Measurements from ENCODE around the gene CBX2. TPM values are rescaled to one million over a fixed set of nuclear protein-coding genes. Genes with fewer than 3 reads are reported as not detected.
"Not testable (repeated sequence)": the region's sequence is repeated elsewhere in the genome, so short reads cannot be mapped to it uniquely, and the experiment has no call there.

Gene CBX2
- total RNA-seq, 2 experiments from 2014 or later: 9.2 to 9.6 TPM

DNA sequence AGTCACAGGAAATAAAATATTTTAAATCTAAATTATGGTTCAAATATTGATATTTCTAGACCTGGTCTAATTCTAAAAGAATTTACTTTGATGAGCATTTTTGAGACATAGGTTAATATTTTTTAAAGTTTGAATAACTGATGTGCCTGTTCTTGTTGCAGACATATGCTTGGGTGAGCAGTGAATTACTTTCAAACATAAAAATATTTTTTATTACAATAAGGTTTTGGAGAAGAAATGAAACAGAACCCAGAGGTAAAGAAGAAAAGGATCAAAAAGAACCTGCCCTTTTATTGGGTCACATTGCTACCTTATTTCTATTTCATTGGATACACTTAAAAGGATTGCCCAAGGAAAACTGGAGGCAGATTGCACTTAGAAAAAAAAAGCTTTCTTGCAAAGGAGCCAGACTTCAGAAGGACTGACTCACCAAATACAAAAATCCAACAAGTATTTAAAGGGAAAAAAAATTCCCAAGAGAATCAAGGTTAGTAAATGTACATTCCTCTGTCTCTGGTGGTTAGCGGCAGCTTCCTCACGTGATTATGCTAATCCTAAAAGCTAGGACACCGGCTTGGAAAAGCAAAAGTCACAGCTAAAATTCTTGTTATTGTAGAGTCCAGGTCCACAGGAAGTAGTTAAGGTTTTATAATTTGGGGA lies 28.7 kb upstream of the CBX2 start:
- POLR2A ChIA-PET: no interaction called here
- Mint-ChIP-seq H3K36me3 (no peaks in the 10 kb centered on the region), H3K27me3 (peaks cover 61% of the 10 kb centered on the region)

DNA sequence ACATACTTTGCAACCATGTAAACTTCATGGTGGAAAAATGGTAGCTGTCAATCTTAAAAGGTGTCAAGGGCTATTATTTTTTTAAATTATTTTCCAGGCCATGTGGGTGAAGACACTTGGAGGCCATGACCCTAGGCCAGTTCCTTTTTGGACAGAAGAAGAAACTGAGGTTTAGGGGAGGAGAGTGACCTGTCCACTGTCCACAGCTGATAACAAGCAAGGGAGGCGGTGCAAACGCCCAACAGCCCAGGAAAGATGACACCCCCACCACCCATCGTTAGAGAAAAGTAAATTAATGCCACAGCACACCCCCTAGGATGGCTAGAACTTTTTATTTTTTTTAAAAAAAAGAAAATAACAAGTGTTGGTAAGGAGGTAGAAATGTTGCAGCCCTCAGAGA lies 28.0 kb upstream of the CBX2 start:
- Mint-ChIP-seq H3K9me3 (no peaks in the 10 kb centered on the region), H3K4me1 (peaks cover 6% of the 10 kb centered on the region), H3K36me3 (no peaks in the 10 kb centered on the region), H3K4me3 (no peak overlapping the region), H3K27ac (no peak overlapping the region), H3K27me3 (peaks cover 65% of the 10 kb centered on the region)
- no peak for ATAC-seq (ENCODE audit: low read depth)
- DNase-seq: no peak
- POLR2A ChIA-PET: no interaction called here

More for the DNA sequence above, 28.7 kb upstream of the CBX2 start:
- H3K4me1 Mint-ChIP-seq: peaks cover 6% of the 10 kb centered on the region
- ATAC-seq (ENCODE audit: low read depth) (no peak), DNase-seq (no peak)
- no peaks in the 10 kb centered on the region for H3K9me3 Mint-ChIP-seq
- H3K4me3 Mint-ChIP-seq: no peak overlapping the region
- H3K27ac Mint-ChIP-seq: no peak overlapping the region

DNA sequence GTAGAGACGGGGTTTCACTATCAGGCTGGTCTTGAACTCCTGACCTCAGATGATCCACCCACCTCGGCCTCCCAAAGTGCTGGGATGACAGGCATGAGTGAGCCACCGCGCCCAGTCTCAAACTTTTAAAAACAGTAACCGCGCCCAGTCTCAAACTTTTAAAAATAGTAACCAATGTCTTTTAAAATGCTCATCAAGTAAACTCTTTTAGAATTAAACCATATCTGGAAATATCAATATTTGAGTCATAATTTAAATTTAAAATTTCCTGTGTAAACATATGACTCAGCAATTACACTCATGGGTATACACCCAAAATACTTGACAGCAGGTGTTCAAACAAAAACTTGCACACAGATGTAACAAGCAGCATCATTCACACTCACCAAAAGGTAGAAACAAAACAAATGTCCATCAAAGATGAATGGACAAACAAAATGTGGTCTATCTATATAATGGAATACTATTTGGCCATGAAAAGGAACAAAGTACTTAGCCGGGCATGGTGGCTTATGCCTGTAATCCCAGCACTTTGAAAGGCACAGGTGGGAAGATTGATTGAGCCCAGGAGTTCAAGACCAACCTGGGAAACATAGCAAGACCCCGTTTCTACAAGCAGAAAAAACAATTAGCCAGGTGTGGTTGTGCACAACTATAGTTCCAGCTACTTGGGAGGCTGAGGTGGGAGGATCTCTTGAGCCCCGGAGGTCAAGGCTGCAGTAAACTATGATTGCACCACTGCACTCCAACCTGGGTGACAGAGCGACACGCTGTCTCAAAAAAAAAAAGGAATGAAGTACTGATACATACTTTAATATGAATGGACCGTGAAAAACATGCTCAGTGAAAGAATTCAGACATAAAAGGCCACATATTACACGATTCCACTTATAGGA lies 27.1 kb upstream of the CBX2 start:
- DNase-seq: no peak
- no peak for ATAC-seq (ENCODE audit: low read depth)
- H3K4me1 Mint-ChIP-seq: peaks cover 6% of the 10 kb centered on the region
- peaks cover 60% of the 10 kb centered on the region for H3K27me3 Mint-ChIP-seq
- no peak overlapping the region for H3K27ac Mint-ChIP-seq
- no peaks in the 10 kb centered on the region for H3K36me3 Mint-ChIP-seq
- H3K9me3 Mint-ChIP-seq: no peaks in the 10 kb centered on the region
- no peak overlapping the region for H3K4me3 Mint-ChIP-seq
- POLR2A ChIA-PET: no interaction called here

DNA sequence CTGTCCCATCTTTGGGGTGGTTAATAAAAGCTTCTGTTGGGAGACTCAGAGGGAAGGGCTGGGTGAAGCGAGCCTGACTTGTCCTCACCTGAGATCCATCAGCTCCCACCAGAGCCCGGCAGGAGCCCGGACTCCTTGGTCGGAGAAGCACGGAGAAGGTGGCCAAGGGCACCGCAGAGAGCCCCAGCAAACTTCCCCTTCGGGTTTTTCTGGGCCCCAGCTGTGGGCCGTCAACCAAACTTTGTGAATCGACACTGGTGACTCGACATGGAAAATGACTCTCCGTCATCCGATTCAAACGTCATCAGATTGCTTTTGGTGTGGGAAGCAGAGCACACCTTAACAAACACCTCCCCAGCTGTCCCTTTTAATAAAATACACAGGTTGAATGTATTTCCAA lies 25.8 kb upstream of the CBX2 start:
- Mint-ChIP-seq H3K4me1 (peaks cover 3% of the 10 kb centered on the region), H3K9me3 (no peaks in the 10 kb centered on the region), H3K27ac (no peak overlapping the region), H3K27me3 (peaks cover 50% of the 10 kb centered on the region), H3K4me3 (no peak overlapping the region), H3K36me3 (no peaks in the 10 kb centered on the region)
- POLR2A ChIA-PET: no interaction called here
- ATAC-seq (ENCODE audit: low read depth): no peak
- no peak for DNase-seq

DNA sequence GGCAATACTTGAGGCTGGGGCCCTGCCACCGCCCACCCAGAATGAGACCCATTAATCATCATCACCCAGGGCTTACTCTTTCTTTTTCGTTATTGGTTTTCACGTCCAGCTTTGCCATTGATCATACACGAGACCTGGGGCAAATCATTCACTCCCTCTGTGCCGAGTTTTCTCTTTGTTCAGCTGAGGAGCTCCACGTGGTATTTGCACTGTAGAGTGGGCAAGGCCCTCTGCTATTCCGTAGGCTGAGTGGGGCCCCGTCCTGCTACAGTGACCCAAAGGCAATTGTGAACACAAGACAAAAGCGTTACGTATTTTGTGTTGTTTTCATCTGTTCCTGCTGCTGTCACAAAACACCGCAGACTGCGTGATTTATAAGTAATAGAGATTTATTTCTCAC lies 23.6 kb upstream of the CBX2 start:
- Mint-ChIP-seq H3K4me3 (no peak overlapping the region), H3K9me3 (no peaks in the 10 kb centered on the region), H3K4me1 (no peaks in the 10 kb centered on the region), H3K27me3 (peaks cover 47% of the 10 kb centered on the region), H3K36me3 (no peaks in the 10 kb centered on the region), H3K27ac (no peak overlapping the region)
- no peak for ATAC-seq (ENCODE audit: low read depth)
- POLR2A ChIA-PET: no interaction called here
- DNase-seq: no peak

DNA sequence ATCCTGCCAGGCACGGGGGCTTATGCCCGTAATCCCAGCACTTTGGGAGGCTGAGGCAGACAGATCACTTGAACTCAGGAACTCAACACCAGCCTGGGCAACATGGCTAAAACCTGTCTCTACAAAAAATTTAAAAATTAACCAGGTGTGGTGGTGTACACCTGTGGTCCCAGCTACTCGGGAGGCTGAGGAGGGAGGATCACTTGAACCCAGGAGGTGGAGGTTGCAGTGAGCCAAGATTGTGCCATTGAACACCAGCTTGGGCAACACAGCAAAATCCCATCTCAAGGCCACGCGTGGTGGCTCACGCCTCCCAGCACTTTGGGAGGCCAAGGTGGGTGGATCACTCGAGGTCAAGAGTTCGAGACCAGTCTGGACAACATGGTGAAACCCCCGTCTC lies 23.0 kb upstream of the CBX2 start:
- H3K27me3 Mint-ChIP-seq: peaks cover 42% of the 10 kb centered on the region
- H3K4me3 Mint-ChIP-seq; H3K27ac Mint-ChIP-seq; H3K9me3 Mint-ChIP-seq; H3K36me3 Mint-ChIP-seq; H3K4me1 Mint-ChIP-seq; POLR2A ChIA-PET; ATAC-seq (ENCODE audit: low read depth); DNase-seq: not testable (repeated sequence)

DNA sequence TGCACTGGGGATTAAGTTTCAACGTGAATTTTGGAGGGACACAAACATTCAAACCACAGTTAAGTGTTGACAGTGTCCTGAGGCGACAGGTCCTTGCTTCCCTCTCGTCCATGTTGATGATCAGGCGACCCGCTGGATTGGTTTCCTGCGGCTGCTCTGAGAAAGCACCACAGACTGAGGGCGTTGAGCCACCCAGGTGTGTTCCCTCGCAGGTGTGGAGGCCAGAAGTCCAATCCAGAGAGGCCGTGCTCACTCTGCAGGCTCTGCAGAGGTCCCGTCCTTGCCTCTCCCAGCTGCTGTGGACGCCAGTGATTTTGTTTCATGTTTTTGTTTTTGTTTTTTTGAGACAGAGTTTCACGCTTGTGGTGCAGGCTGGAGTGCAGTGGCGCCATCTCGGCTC lies 22.4 kb upstream of the CBX2 start:
- no peaks in the 10 kb centered on the region for H3K4me1 Mint-ChIP-seq
- no peak overlapping the region for H3K27ac Mint-ChIP-seq
- H3K36me3 Mint-ChIP-seq: no peaks in the 10 kb centered on the region
- POLR2A ChIA-PET: no interaction called here
- no peaks in the 10 kb centered on the region for H3K9me3 Mint-ChIP-seq
- peaks cover 37% of the 10 kb centered on the region for H3K27me3 Mint-ChIP-seq
- no peak overlapping the region for H3K4me3 Mint-ChIP-seq
- DNase-seq (no peak), ATAC-seq (ENCODE audit: low read depth) (no peak)

DNA sequence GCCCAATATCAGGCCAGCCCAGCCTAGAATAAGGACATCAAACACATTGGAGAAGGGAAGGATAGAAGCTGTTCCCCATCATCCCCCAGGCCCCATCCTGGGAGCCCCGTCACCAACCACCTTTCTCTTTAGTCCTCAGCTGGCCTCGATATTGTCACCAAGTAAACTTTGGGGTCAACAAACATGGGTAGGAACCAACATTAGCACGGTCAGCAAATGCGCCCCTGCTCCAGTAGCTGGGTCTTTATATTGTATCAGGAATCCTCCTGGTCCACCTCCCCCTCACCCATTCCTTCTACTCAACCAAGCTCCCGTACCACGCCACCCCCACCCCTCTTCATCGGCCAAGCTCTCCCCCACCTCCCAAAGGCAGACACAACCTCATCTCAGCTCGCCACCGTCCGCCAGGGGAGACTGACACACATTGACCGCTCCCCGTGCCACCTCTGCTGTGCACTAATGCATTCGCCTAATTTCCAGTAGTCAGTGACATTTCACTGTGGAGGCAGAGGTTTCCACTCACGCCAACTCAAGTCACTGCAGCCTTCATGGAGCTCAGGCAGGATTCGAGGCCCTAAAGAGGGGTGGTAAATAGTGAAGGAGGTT lies 20.7 kb upstream of the CBX2 start:
- POLR2A ChIA-PET: no interaction called here
- Mint-ChIP-seq H3K4me1 (no peaks in the 10 kb centered on the region), H3K27ac (no peak overlapping the region), H3K9me3 (no peaks in the 10 kb centered on the region), H3K27me3 (peaks cover 24% of the 10 kb centered on the region), H3K36me3 (no peaks in the 10 kb centered on the region), H3K4me3 (no peak overlapping the region)
- no peak for DNase-seq
- ATAC-seq (ENCODE audit: low read depth): no peak

DNA sequence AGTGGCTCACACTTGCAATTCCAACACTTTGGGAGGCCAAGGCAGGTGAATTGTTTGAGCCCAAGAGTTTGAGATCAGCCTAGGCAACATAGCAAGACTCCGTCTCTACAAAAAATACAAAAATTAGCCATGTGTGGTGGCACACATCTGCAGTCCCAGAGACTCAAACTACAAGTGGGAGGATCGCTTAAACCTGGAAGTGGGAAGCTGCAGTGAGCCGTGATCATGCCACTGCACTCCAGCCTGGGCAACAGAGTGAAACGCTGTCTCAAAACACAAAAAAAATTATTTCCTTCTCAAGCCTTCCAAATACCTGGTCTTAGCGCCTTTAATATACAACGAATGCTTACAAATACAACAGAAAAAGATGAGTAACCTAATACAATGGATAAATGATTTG lies 19.7 kb upstream of the CBX2 start:
- Mint-ChIP-seq H3K27ac (no peak overlapping the region), H3K27me3 (peaks cover 23% of the 10 kb centered on the region), H3K9me3 (no peaks in the 10 kb centered on the region), H3K4me1 (no peaks in the 10 kb centered on the region), H3K4me3 (no peak overlapping the region), H3K36me3 (no peaks in the 10 kb centered on the region)
- DNase-seq: no peak
- POLR2A ChIA-PET: no interaction called here
- no peak for ATAC-seq (ENCODE audit: low read depth)

DNA sequence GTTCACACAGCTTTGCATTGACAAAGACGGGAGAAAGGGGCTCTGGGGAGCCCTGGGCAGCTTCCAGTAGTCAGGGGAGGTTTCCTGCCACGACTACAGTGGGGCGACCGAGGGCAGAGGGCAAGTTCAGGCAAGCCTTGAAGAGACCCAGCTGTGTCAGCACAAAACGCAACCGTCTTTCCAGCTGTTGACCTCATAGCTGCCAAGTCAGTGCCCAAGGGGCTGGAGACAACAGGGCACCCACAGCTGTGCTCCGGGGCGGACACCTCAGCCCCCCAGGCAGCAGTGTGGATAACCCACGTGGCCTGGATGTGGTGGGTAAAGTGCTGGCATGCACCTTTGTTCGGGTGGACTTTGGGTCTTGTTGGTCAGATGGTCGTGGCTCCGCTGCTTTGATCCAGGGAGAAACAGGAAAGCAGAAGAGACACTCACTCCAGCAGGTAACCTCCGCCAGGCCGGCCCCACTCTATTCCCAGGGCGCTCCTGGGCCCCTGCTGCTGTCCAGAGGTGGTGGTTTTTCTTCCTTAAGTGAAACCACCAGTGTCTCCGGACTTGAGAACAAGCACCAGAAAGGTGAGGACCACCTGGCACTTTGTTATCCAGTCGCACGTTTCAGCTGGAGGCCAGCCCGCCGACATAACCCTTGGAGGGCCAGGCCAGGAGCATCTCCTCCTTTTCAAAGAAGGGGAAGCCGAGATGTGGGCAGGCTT lies 17.6 kb upstream of the CBX2 start:
- no peaks in the 10 kb centered on the region for H3K4me1 Mint-ChIP-seq
- ATAC-seq (ENCODE audit: low read depth): no peak
- POLR2A ChIA-PET: no interaction called here
- no peak for DNase-seq
- H3K27ac Mint-ChIP-seq: no peak overlapping the region
- H3K9me3 Mint-ChIP-seq: no peaks in the 10 kb centered on the region
- H3K36me3 Mint-ChIP-seq: no peaks in the 10 kb centered on the region
- H3K4me3 Mint-ChIP-seq: no peak overlapping the region
- peaks cover 16% of the 10 kb centered on the region for H3K27me3 Mint-ChIP-seq

DNA sequence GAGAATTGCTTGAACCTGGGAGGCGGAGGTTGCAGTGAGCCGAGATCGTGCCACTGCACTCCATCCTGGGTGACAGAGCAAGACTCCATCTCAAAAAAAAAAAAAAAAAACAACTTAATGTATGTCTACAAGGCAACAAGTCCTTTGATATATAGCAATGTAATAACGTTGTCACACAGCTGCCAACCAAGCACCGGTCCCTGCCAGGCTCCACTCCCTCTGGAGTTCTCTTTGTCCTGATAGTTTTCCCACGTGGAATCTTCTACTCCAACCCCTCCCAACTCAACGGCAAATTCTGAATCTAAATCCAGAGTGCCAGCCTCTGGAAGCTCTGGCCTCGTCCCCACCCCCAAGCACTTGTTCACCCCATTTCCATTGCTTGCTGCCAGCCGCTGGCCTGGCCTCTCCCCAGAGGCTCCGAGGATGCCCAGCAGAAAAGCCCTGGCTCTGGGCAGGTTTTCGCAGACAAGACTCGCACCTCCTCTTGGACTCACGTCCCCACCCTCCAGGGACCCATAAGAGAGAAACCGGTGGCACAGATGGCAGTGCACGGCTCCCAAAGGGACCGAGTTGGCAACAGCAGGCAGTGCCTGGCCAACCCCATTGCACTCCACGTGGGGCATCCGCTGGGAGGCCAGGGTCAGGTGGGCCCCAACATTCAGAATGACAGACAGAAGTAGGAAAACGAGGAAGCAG lies 15.9 kb upstream of the CBX2 start:
- Mint-ChIP-seq H3K27me3 (peaks cover 16% of the 10 kb centered on the region), H3K4me3 (no peak overlapping the region), H3K27ac (no peak overlapping the region), H3K9me3 (no peaks in the 10 kb centered on the region), H3K4me1 (no peaks in the 10 kb centered on the region), H3K36me3 (no peaks in the 10 kb centered on the region)
- ATAC-seq (ENCODE audit: low read depth) (no peak), DNase-seq (no peak)
- POLR2A ChIA-PET: no interaction called here

DNA sequence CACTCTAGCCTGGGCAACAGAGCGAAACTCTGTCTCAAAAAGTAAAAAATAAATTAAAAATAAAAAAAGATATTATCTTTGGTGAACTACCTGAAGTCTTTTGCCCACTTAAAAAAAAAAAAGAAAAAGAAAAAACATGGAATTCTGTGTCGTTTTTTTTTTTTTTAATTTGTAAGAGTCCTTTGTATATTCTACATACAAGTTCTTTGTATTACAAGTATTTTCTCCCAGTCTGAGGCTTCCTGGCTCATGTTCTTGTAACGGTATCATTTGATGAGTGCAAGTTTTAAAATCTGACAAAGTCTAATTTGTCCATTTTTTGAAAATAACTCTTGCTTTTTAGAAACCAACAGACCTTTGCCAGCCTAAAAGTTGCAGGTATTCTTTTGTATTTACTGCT lies 12.2 kb upstream of the CBX2 start:
- ATAC-seq (ENCODE audit: low read depth) (no peak), DNase-seq (no peak)
- POLR2A ChIA-PET: interaction anchor here (0.7 kb wide), 1 partner anchor 190 kb away, joined by 5 read pairs; no protein-coding TSS in a partner anchor
- peaks cover 12% of the 10 kb centered on the region for H3K27me3 Mint-ChIP-seq
- no peaks in the 10 kb centered on the region for H3K4me1 Mint-ChIP-seq
- H3K27ac Mint-ChIP-seq: no peak overlapping the region
- H3K4me3 Mint-ChIP-seq: no peak overlapping the region
- no peaks in the 10 kb centered on the region for H3K36me3 Mint-ChIP-seq
- H3K9me3 Mint-ChIP-seq: no peaks in the 10 kb centered on the region

All from activated naive CD8-positive, alpha-beta T cell treated with anti-CD3 and anti-CD28 coated beads, Interleukin-2, amount 10 ng/mL, durations not matched to agents 7 days and 5 days (primary cell).